ENCODE data around the gene B3GNT2. TPM values are rescaled to one million over a fixed set of nuclear protein-coding genes. Genes with fewer than 3 reads are reported as not detected.

B3GNT2 gene
- total RNA-seq, 1 experiment from 2014 or later, result 12.3 TPM

DNA sequence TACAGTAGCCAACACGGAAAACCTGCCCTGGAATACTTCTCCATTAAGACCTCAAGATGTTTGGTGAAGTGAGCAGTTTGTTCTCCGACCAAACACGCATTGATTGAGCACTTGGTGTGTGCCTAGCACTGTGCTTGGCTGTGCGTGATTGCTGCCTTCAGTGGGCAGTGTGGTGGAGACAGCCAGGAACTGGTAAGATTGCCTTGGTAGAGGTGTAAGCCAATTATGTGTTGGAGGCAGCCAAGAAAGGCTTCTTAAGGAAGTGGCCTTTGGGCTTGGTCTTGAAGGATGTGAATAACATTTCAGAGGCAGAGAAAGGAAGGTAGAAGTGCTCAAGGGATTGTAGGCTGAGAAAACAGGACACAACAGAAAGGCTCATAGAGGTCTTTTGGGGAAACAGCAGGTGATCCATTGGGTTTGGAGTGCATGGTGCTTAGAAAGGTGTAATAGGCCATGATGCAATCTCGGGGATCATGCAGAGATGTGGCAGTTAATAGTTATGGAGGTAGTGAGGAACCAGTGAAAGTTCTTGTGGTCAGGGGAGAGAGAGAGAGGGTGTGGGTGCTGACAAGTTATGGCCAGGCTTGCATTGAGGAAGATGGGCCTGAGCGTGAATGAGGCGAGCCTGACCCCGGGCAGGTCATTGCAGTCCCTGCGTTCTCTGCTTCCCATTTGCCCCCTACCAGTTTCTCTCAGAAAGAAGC lies 6.3 kb downstream of the B3GNT2 start:
- no TSS peak for BruUV-seq (replicated peaks)
- H3K27ac Mint-ChIP-seq (ENCODE audit: low read depth, unreplicated experiment), result no peak overlapping the region

DNA sequence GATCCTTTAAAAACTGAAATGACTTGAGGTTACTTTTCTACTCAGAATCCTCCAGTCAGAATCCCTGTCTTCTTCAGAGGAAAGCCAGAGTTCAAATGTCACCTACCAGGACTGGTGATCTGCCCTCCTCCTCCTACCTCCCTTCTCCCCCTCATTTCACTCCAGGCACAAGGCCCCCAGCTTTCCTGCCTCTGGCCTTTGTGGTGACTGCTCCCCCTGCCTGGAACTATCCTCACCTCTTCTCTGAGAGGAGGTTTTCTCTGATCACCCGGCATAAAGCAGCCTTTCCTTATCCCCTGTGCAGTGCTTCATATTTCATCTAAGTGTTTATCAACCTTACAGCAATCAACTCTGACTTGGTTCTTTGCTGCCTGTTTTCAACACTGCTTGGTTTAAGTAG lies 6.8 kb downstream of the B3GNT2 start:
- intact Hi-C loops (cut with micrococcal nuclease), result no loop called here
- Mint-ChIP-seq H3K27me3 (ENCODE audit: insufficient read depth, unreplicated experiment) (no peaks in the 10 kb centered on the region), H3K36me3 (ENCODE audit: insufficient read depth, unreplicated experiment) (peaks cover 6% of the 10 kb centered on the region), H3K4me1 (ENCODE audit: insufficient read depth, unreplicated experiment) (peaks cover 30% of the 10 kb centered on the region), H3K4me3 (ENCODE audit: unreplicated experiment) (no peak overlapping the region), H3K9me3 (ENCODE audit: unreplicated experiment) (no peaks in the 10 kb centered on the region), H3K27ac (ENCODE audit: low read depth, unreplicated experiment) (peak overlapping the region; percentile 68)
- CTCF ChIA-PET, result no interaction called here
- POLR2A ChIA-PET, result no interaction called here
- TF ChIP-seq, protein P1, sequence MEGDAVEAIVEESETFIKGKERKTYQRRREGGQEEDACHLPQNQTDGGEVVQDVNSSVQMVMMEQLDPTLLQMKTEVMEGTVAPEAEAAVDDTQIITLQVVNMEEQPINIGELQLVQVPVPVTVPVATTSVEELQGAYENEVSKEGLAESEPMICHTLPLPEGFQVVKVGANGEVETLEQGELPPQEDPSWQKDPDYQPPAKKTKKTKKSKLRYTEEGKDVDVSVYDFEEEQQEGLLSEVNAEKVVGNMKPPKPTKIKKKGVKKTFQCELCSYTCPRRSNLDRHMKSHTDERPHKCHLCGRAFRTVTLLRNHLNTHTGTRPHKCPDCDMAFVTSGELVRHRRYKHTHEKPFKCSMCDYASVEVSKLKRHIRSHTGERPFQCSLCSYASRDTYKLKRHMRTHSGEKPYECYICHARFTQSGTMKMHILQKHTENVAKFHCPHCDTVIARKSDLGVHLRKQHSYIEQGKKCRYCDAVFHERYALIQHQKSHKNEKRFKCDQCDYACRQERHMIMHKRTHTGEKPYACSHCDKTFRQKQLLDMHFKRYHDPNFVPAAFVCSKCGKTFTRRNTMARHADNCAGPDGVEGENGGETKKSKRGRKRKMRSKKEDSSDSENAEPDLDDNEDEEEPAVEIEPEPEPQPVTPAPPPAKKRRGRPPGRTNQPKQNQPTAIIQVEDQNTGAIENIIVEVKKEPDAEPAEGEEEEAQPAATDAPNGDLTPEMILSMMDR (IDR thresholded peaks at IDR 0.05; ENCODE audit: unreplicated experiment), result no peak
- no TSS peak for BruUV-seq (replicated peaks)
- no peak for DNase-seq (ENCODE audit: unreplicated experiment)

More for the DNA sequence above, 6.3 kb downstream of the B3GNT2 start:
- no peaks in the 10 kb centered on the region for H3K9me3 Mint-ChIP-seq (ENCODE audit: unreplicated experiment)
- ChIA-PET POLR2A (no interaction called here), CTCF (no interaction called here)
- H3K4me1 Mint-ChIP-seq (ENCODE audit: insufficient read depth, unreplicated experiment), result peaks cover 34% of the 10 kb centered on the region
- TF ChIP-seq, protein P1 (IDR thresholded peaks at IDR 0.05; ENCODE audit: unreplicated experiment), result no peak
- H3K27me3 Mint-ChIP-seq (ENCODE audit: insufficient read depth, unreplicated experiment), result no peaks in the 10 kb centered on the region
- intact Hi-C loops (cut with micrococcal nuclease), result no loop called here
- peaks cover 6% of the 10 kb centered on the region for H3K36me3 Mint-ChIP-seq (ENCODE audit: insufficient read depth, unreplicated experiment)
- H3K4me3 Mint-ChIP-seq (ENCODE audit: unreplicated experiment), result no peak overlapping the region
- no peak for DNase-seq (ENCODE audit: unreplicated experiment)

DNA sequence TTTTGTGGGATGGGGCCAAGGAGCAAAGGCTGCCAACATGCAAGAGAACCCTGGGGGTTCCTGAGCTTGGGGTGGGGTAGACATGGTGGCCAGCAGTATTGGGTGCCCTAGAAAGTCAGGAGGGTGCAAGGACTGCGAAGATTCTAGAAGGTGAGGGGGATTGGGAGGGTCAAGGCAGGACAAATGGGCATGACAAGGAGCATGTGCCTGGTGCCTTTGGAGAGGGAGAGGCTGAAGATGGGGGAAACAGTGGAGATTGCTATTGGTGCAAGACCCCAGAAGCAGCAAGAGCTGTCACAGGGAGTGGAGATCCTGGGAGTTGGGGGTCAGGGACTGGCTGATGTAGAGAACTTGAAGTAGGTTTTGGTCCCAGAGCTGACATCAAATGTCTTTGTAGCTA lies 7.5 kb downstream of the B3GNT2 start:
- ChIA-PET POLR2A (no interaction called here), CTCF (interaction anchor here (0.5 kb wide), 1 partner anchor 207 kb away, joined by 4 read pairs; no protein-coding TSS in a partner anchor)
- no TSS peak for BruUV-seq (replicated peaks)
- H3K9me3 Mint-ChIP-seq (ENCODE audit: unreplicated experiment), result no peaks in the 10 kb centered on the region
- no peak overlapping the region for H3K4me3 Mint-ChIP-seq (ENCODE audit: unreplicated experiment)
- intact Hi-C loops (cut with micrococcal nuclease), result no loop called here
- peaks cover 27% of the 10 kb centered on the region for H3K4me1 Mint-ChIP-seq (ENCODE audit: insufficient read depth, unreplicated experiment)
- DNase-seq (ENCODE audit: unreplicated experiment), result no peak
- no peaks in the 10 kb centered on the region for H3K27me3 Mint-ChIP-seq (ENCODE audit: insufficient read depth, unreplicated experiment)
- TF ChIP-seq, protein P1 (IDR thresholded peaks at IDR 0.05; ENCODE audit: unreplicated experiment), result no peak
- peak overlapping the region; percentile 68 for H3K27ac Mint-ChIP-seq (ENCODE audit: low read depth, unreplicated experiment)
- peaks cover 6% of the 10 kb centered on the region for H3K36me3 Mint-ChIP-seq (ENCODE audit: insufficient read depth, unreplicated experiment)

DNA sequence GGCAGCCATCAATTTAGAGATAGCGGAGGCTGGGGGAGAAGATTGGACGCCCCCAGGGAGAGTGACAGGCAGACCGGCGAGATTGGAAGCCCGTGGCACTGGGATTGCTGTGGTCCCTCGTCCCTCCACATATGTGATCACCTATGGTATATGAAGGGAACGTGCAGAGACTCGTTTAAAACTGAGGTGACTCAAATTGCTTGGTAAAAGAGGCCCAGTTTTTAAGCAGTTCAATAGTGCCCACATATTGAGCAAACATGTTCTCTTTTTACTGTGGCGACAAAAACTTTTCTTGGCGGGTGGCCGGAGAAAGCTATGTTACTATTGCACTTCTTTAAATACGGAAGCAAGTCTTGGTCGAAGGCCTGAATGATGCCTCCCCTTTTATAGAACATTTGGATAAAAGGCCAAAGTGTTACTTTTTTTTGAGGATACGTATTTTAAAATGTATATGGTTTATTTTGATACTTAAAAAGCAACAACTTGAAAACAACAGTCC lies 9.1 kb downstream of the B3GNT2 start:
- Mint-ChIP-seq H3K9me3 (ENCODE audit: unreplicated experiment) (no peaks in the 10 kb centered on the region), H3K36me3 (ENCODE audit: insufficient read depth, unreplicated experiment) (peaks cover 6% of the 10 kb centered on the region), H3K27me3 (ENCODE audit: insufficient read depth, unreplicated experiment) (no peaks in the 10 kb centered on the region), H3K4me1 (ENCODE audit: insufficient read depth, unreplicated experiment) (peaks cover 20% of the 10 kb centered on the region), H3K27ac (ENCODE audit: low read depth, unreplicated experiment) (no peak overlapping the region), H3K4me3 (ENCODE audit: unreplicated experiment) (no peak overlapping the region)
- intact Hi-C loops (cut with micrococcal nuclease), result no loop called here
- no TSS peak for BruUV-seq (replicated peaks)
- DNase-seq (ENCODE audit: unreplicated experiment), result no peak
- POLR2A ChIA-PET, result no interaction called here
- TF ChIP-seq, protein P1 (IDR thresholded peaks at IDR 0.05; ENCODE audit: unreplicated experiment), result no peak
- CTCF ChIA-PET, result interaction anchor here (0.7 kb wide), 1 partner anchor 468 kb away, joined by 3 read pairs; no protein-coding TSS in a partner anchor

Measured in MCF 10A (cell line).